ENCODE results near the gene IKBKG.
A peak's percentile ranks its signal among the peaks of the same experiment; 100 is the strongest.
"Not testable (repeated sequence)": the region's sequence is repeated elsewhere in the genome, so short reads cannot be mapped to it uniquely, and the experiment has no call there.

Gene IKBKG

GRCh38 chrX:154552112-154552806, 4.8 kb downstream of the IKBKG start:
- DNase-seq (ENCODE audit: low read depth, low spot score), result not testable (repeated sequence)

GRCh38 chrX:154558060-154558690, 10.8 kb downstream of the IKBKG start:
- DNase-seq (ENCODE audit: low read depth, low spot score), result not testable (repeated sequence)

- DNase-seq (ENCODE audit: low read depth, low spot score), result not testable (repeated sequence)
Measured at GRCh38 chrX:154558896-154559295, 11.5 kb downstream of the IKBKG start.

- DNase-seq (ENCODE audit: low read depth, low spot score), result not testable (repeated sequence)
Measured at GRCh38 chrX:154560326-154560725, 12.9 kb downstream of the IKBKG start.

GRCh38 chrX:154562295-154562694, 14.9 kb downstream of the IKBKG start:
- DNase-seq (ENCODE audit: low read depth, low spot score), result not testable (repeated sequence)

GRCh38 chrX:154570361-154570760, 22.9 kb downstream of the IKBKG start:
- DNase-seq (ENCODE audit: low read depth, low spot score), result not testable (repeated sequence)

- not testable (repeated sequence) for DNase-seq (ENCODE audit: low read depth, low spot score)
Measured at GRCh38 chrX:154573061-154573460, 25.6 kb downstream of the IKBKG start.

GRCh38 chrX:154575076-154575475, 27.7 kb downstream of the IKBKG start:
- DNase-seq (ENCODE audit: low read depth, low spot score), result not testable (repeated sequence)

GRCh38 chrX:154582994-154583393, 35.6 kb downstream of the IKBKG start:
- not testable (repeated sequence) for DNase-seq (ENCODE audit: low read depth, low spot score)

GRCh38 chrX:154584585-154585183, 37.3 kb downstream of the IKBKG start, which contains the start of gene CTAG1A:
CTAG1A (plus strand) TSS chrX:154585133; CDS start chrX:154585207, 74 bp downstream.
- DNase-seq (ENCODE audit: low read depth, low spot score), result not testable (repeated sequence)

- not testable (repeated sequence) for DNase-seq (ENCODE audit: low read depth, low spot score)
Measured at GRCh38 chrX:154590415-154590814, 43.0 kb downstream of the IKBKG start.

GRCh38 chrX:154592505-154592904, 45.1 kb downstream of the IKBKG start:
- no peak for DNase-seq (ENCODE audit: low read depth, low spot score)

GRCh38 chrX:154593201-154593600, 45.8 kb downstream of the IKBKG start:
- no peak for DNase-seq (ENCODE audit: low read depth, low spot score)

GRCh38 chrX:154594491-154594890, 47.1 kb downstream of the IKBKG start:
- DNase-seq (ENCODE audit: low read depth, low spot score), result no peak

- DNase-seq (ENCODE audit: low read depth, low spot score), result no peak
Measured at GRCh38 chrX:154595559-154596249, 48.3 kb downstream of the IKBKG start.

GRCh38 chrX:154596290-154596929, 49.0 kb downstream of the IKBKG start:
- DNase-seq (ENCODE audit: low read depth, low spot score), result peak; percentile 93

GRCh38 chrX:154597221-154597620, 49.8 kb downstream of the IKBKG start:
- no peak for DNase-seq (ENCODE audit: low read depth, low spot score)

GRCh38 chrX:154598656-154599055, 51.2 kb downstream of the IKBKG start:
- DNase-seq (ENCODE audit: low read depth, low spot score), result no peak

GRCh38 chrX:154599531-154599930, 52.1 kb downstream of the IKBKG start:
- DNase-seq (ENCODE audit: low read depth, low spot score), result no peak

GRCh38 chrX:154600759-154601374, 53.4 kb downstream of the IKBKG start:
- peak; percentile 67 for DNase-seq (ENCODE audit: low read depth, low spot score)

GRCh38 chrX:154602226-154602625, 54.8 kb downstream of the IKBKG start:
- no peak for DNase-seq (ENCODE audit: low read depth, low spot score)
